Fibroblast of skin of scalp (primary cell): ENCODE results near the gene ZCCHC7. TPM values are rescaled to one million over a fixed set of nuclear protein-coding genes. Genes with fewer than 3 reads are reported as not detected.
"Not testable (repeated sequence)": the region's sequence is repeated elsewhere in the genome, so short reads cannot be mapped to it uniquely, and the experiment has no call there.

Experiments
- DNase-seq: peaks from one replicate; pipeline ENCODE4 v3.0.0-alpha.2; 2013
- polyA plus RNA-seq, 2 experiments: library from polyadenylated mRNA; unstranded; fragments of 120-200 nt; gene quantifications; one replicate each; pipeline ENCODE4 v1.2.1, GENCODE V29; 2013; ENCODE audit not compliant: insufficient read length in 2 of 2

The ZCCHC7 gene
- 17.7 TPM for polyA plus RNA-seq (2013, experiment 1 of 2; ENCODE audit: insufficient read length)
- polyA plus RNA-seq (2013, experiment 2 of 2; ENCODE audit: insufficient read length) = 19.6 TPM

- peak; percentile 96 for DNase-seq
These were observed at the start of gene ZCCHC7 for GRCh38 chr9:37119907-37120842. TSS of gene ZCCHC7 (plus strand) at chr9:37120574.

- DNase-seq = not testable (repeated sequence)
These were observed 45.6 kb upstream of the ZCCHC7 start for GRCh38 chr9:37074790-37075189.

- DNase-seq = peak; percentile 94
These were observed 40.8 kb upstream of the ZCCHC7 start for GRCh38 chr9:37079370-37080164.

- peak; percentile 20 for DNase-seq
These were observed 40.2 kb upstream of the ZCCHC7 start for GRCh38 chr9:37080165-37080628.

- DNase-seq = not testable (repeated sequence)
These were observed 38.9 kb upstream of the ZCCHC7 start for GRCh38 chr9:37081507-37081906.

- no peak for DNase-seq
These were observed 38.1 kb upstream of the ZCCHC7 start for GRCh38 chr9:37082214-37082765.

- DNase-seq = no peak
These were observed 36.7 kb upstream of the ZCCHC7 start for GRCh38 chr9:37083654-37084053.

GRCh38 chr9:37085233-37085632 lies 35.1 kb upstream of the ZCCHC7 start:
- no peak for DNase-seq

- DNase-seq = not testable (repeated sequence)
These were observed 27.6 kb upstream of the ZCCHC7 start for GRCh38 chr9:37092714-37093295.

- DNase-seq = no peak
These were observed 25.6 kb upstream of the ZCCHC7 start for GRCh38 chr9:37094751-37095150.

GRCh38 chr9:37096628-37097027 lies 23.7 kb upstream of the ZCCHC7 start:
- DNase-seq = no peak

- no peak for DNase-seq
These were observed 23.1 kb upstream of the ZCCHC7 start for GRCh38 chr9:37097294-37097693.

GRCh38 chr9:37100327-37100726 lies 20.0 kb upstream of the ZCCHC7 start:
- DNase-seq = no peak

GRCh38 chr9:37100741-37101140 lies 19.6 kb upstream of the ZCCHC7 start:
- DNase-seq = no peak

GRCh38 chr9:37102486-37102885 lies 17.9 kb upstream of the ZCCHC7 start:
- no peak for DNase-seq

- DNase-seq = peak; percentile 73
These were observed 16.0 kb upstream of the ZCCHC7 start for GRCh38 chr9:37104183-37104889.

GRCh38 chr9:37105234-37105633 lies 15.1 kb upstream of the ZCCHC7 start:
- peak; percentile 24 for DNase-seq

- no peak for DNase-seq
These were observed 12.7 kb upstream of the ZCCHC7 start for GRCh38 chr9:37107701-37108100.

- not testable (repeated sequence) for DNase-seq
These were observed 5.9 kb upstream of the ZCCHC7 start for GRCh38 chr9:37114442-37114841.

- DNase-seq = no peak
These were observed 2.4 kb upstream of the ZCCHC7 start for GRCh38 chr9:37117956-37118355.

GRCh38 chr9:37119360-37119759 lies 1.0 kb upstream of the ZCCHC7 start:
- no peak for DNase-seq

- DNase-seq = peak; percentile 24
These were observed 515 bp downstream of the ZCCHC7 start for GRCh38 chr9:37120843-37121335.
